ENCODE measurements around the gene SIN3B. TPM values are rescaled to one million over a fixed set of nuclear protein-coding genes. Genes with fewer than 3 reads are reported as not detected.
A peak's percentile ranks its signal among the peaks of the same experiment; 100 is the strongest.

The SIN3B gene
- total RNA-seq, 1 donor from 2014 or later: 18.4 TPM

DNA sequence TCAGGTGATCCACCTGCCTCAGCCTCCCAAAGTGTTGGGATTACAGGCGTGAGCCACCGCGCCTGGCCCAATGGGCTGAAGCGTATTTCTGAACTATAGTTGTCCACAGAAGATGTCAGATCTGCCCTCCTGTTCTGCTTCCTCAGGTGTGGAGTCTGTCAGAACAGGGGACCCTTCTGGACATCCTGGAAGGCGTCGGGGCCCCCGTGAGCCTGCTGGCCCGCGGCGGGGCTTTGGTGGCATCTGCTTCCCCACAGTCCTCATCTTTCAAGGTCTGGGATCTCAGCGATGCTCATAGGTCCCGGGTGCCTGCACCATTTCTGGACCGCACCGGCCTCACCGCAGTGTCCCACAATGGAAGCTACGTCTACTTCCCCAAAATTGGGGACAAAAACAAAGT lies 29.5 kb upstream of the SIN3B start:
- no peak for DNase-seq (ENCODE audit: low read depth)
- Histone ChIP-seq H3K4me3 (ENCODE audit: low read depth, low read length) (no peak overlapping the region), H3K36me3 (ENCODE audit: control insufficient read depth, insufficient read depth, low read length) (no peaks in the 10 kb centered on the region), H3K27me3 (ENCODE audit: control insufficient read depth, insufficient read depth, low read length) (no peaks in the 10 kb centered on the region)
- FAIRE-seq: no peak
- TF ChIP-seq, protein P1, sequence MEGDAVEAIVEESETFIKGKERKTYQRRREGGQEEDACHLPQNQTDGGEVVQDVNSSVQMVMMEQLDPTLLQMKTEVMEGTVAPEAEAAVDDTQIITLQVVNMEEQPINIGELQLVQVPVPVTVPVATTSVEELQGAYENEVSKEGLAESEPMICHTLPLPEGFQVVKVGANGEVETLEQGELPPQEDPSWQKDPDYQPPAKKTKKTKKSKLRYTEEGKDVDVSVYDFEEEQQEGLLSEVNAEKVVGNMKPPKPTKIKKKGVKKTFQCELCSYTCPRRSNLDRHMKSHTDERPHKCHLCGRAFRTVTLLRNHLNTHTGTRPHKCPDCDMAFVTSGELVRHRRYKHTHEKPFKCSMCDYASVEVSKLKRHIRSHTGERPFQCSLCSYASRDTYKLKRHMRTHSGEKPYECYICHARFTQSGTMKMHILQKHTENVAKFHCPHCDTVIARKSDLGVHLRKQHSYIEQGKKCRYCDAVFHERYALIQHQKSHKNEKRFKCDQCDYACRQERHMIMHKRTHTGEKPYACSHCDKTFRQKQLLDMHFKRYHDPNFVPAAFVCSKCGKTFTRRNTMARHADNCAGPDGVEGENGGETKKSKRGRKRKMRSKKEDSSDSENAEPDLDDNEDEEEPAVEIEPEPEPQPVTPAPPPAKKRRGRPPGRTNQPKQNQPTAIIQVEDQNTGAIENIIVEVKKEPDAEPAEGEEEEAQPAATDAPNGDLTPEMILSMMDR (IDR thresholded peaks at IDR 0.05; ENCODE audit: insufficient read depth, low read length, severe bottlenecking): no peak

DNA sequence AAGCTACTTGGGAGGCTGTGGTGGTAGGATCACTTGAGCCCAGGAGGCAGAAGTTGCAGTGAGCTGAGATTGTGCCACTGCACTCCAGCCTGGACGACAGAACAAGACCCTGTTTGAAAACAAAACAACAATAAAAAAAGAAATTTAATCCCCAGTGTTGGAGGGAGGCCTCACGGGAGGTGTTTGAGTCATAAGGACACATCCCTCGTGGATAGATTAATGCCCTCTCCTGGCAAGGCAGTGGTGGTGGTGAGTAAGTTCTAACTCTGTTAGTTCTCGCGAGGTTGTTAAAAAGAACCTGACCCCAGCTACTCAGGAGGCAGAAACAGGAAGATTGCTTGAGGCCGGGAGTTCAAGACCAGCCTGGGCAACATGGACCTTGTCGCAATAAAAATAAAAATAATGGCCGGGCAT lies 27.6 kb upstream of the SIN3B start:
- TF ChIP-seq, protein P1 (IDR thresholded peaks at IDR 0.05; ENCODE audit: insufficient read depth, low read length, severe bottlenecking): peak; percentile 16
- FAIRE-seq (no peak), DNase-seq (ENCODE audit: low read depth) (peak; percentile 45)
- Histone ChIP-seq H3K4me3 (ENCODE audit: low read depth, low read length) (no peak overlapping the region), H3K36me3 (ENCODE audit: control insufficient read depth, insufficient read depth, low read length) (no peaks in the 10 kb centered on the region), H3K27me3 (ENCODE audit: control insufficient read depth, insufficient read depth, low read length) (no peaks in the 10 kb centered on the region)

DNA sequence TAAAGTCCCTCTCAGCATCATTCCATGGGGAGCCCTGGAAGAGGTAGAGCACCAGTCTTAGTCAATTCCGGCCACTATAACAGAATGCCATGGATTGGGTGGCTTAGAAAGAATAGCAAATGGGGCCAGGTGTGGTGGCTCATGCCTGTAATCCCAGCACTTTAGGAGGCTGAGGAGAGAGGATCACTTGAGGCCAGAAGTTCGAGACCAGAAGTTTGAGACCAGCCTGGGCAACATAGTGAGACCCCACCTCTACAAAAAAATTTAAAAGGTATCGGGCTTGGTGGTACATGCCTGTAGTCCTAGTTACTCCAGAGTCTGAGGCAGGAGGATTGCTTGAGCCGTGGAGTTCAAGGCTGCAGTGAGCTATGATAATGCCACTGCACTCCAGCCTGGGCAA lies 25.0 kb upstream of the SIN3B start:
- H3K4me3 ChIP-seq (ENCODE audit: low read depth, low read length): no peak overlapping the region
- FAIRE-seq: no peak
- H3K36me3 ChIP-seq (ENCODE audit: control insufficient read depth, insufficient read depth, low read length): no peaks in the 10 kb centered on the region
- no peaks in the 10 kb centered on the region for H3K27me3 ChIP-seq (ENCODE audit: control insufficient read depth, insufficient read depth, low read length)
- TF ChIP-seq, protein P1 (IDR thresholded peaks at IDR 0.05; ENCODE audit: insufficient read depth, low read length, severe bottlenecking): no peak
- no peak for DNase-seq (ENCODE audit: low read depth)

DNA sequence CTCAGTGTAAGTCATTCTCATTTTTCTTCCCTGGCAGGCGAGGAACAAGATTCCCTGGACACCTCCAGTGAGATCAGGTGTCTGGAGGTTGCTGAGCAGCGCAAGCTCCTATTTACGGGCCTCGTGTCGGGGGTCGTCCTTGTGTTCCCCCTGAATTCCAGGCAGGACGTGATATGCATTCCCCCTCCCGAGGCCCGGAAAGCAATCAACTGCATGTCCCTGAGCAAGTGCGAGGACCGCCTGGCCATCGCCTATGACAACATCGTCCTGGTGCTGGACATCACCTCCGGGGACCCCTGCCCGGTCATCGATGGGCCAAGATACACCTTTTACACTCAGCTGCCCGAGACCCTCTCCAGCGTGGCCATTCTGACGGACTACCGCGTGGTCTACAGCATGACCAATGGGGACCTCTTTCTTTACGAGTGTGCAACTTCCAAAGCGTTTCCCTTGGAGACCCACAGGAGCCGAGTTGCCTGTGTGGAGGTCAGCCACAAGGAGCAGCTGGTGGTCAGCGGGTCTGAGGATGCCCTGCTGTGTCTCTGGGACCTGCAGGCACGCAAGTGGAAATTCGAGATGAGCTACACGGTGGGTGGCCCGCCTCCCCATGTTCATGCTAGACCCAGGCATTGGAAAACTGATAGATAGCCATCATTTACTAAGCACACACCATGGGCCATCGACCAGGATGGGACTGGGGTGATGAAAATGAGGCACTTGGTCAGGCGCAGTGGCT lies 21.5 kb upstream of the SIN3B start:
- H3K36me3 ChIP-seq (ENCODE audit: control insufficient read depth, insufficient read depth, low read length): no peaks in the 10 kb centered on the region
- TF ChIP-seq, protein P1 (IDR thresholded peaks at IDR 0.05; ENCODE audit: insufficient read depth, low read length, severe bottlenecking): no peak
- H3K27me3 ChIP-seq (ENCODE audit: control insufficient read depth, insufficient read depth, low read length): no peaks in the 10 kb centered on the region
- FAIRE-seq (no peak), DNase-seq (ENCODE audit: low read depth) (no peak)
- H3K4me3 ChIP-seq (ENCODE audit: low read depth, low read length): no peak overlapping the region

DNA sequence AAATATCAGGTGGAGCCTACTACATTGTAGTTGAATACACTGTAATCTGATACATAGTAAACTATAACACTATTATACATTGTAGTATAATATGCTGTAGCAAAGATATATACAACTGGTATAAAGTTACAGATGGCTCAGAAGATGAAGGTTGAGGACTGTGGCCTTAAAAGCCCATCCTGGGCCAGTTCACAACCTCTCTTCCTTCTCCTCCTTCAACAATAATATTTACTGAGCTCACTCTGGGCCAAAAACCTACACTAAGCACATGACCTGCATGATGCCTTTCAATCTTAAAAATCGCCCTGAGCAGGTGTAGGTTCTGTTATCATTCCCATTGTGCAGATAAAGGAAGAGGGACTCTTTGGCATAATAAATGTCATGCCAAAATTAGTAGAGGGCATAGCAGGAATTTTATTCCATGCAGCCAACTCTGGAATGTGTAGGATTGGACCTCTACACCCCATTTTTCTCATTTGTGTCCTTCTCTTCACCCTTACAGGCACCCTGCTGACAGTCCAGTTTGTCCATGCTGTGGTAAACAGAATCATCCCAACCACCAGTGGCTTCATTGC lies 14.6 kb upstream of the SIN3B start:
- FAIRE-seq (peak; percentile 18), DNase-seq (ENCODE audit: low read depth) (no peak)
- TF ChIP-seq, protein P1 (IDR thresholded peaks at IDR 0.05; ENCODE audit: insufficient read depth, low read length, severe bottlenecking): no peak

More for the DNA sequence above, 14.6 kb upstream of the SIN3B start:
- Histone ChIP-seq H3K27me3 (ENCODE audit: control insufficient read depth, insufficient read depth, low read length) (no peaks in the 10 kb centered on the region), H3K4me3 (ENCODE audit: low read depth, low read length) (no peak overlapping the region), H3K36me3 (ENCODE audit: control insufficient read depth, insufficient read depth, low read length) (no peaks in the 10 kb centered on the region)

Measured in bronchial epithelial cell (primary cell).